Esophagus (tissue), 2 donors: ENCODE data around the gene PRSS50. TPM values are rescaled to one million over a fixed set of nuclear protein-coding genes. Genes with fewer than 3 reads are reported as not detected.

Source experiments
- H3K27ac ChIP-seq, 2 donors: one replicate each; pipeline ENCODE4 v1.5.1; 2013; ENCODE audit warnings: low read depth in 2 of 2, mild to moderate bottlenecking in 2 of 2, inconsistent platforms in 1 of 2, low read length in 1 of 2, moderate library complexity in 1 of 2
- H3K27me3 ChIP-seq, 2 donors: one replicate each; pipeline ENCODE4 v1.6.1; 2013; ENCODE audit warnings: low read length in 2 of 2, control low read depth in 1 of 2, mild to moderate bottlenecking in 1 of 2; ENCODE audit not compliant: insufficient read depth in 2 of 2, control insufficient read depth in 1 of 2
- H3K36me3 ChIP-seq, 2 donors: one replicate each; pipeline ENCODE4 v1.6.1; 2013; ENCODE audit warnings: low read length in 1 of 2; ENCODE audit not compliant: control insufficient read depth in 2 of 2, insufficient read depth in 2 of 2
- H3K4me1 ChIP-seq, 2 donors: one replicate each; pipeline ENCODE4 v1.6.1; 2013; ENCODE audit warnings: low read length in 1 of 2; ENCODE audit not compliant: control insufficient read depth in 2 of 2, insufficient read depth in 2 of 2
- H3K4me3 ChIP-seq, 2 donors: one replicate each; pipeline ENCODE4 v1.5.1; 2013; ENCODE audit warnings: low read length in 2 of 2, mild to moderate bottlenecking in 2 of 2, low read depth in 1 of 2, moderate library complexity in 1 of 2
- H3K9me3 ChIP-seq, 2 donors: one replicate each; pipeline ENCODE4 v1.6.1; 2013; ENCODE audit warnings: mild to moderate bottlenecking in 2 of 2, low read depth in 1 of 2, low read length in 1 of 2, moderate library complexity in 1 of 2; ENCODE audit not compliant: control insufficient read depth in 2 of 2, insufficient read depth in 1 of 2
- WGBS, 2 donors: extraction: QIAGEN DNeasy Blood & Tissue Kit; methylation state at CpG; one replicate each; pipeline ENCODE4 v1.1.7; 2013; 5-methylcytosine and 5-hydroxymethylcytosine counted together
- polyA plus RNA-seq, 2 donors: library from polyadenylated mRNA; stranded (reverse); fragments of 200-250 nt; gene quantifications; one replicate each; pipeline ENCODE4 v1.2.3, GENCODE V29; 2013
- donor health status: healthy with polysubstance abuse.
- donor health status: Bipolar disorder and iron deficiency.

PRSS50 gene
- polyA plus RNA-seq, 2 donors = 0.06 TPM

DNA sequence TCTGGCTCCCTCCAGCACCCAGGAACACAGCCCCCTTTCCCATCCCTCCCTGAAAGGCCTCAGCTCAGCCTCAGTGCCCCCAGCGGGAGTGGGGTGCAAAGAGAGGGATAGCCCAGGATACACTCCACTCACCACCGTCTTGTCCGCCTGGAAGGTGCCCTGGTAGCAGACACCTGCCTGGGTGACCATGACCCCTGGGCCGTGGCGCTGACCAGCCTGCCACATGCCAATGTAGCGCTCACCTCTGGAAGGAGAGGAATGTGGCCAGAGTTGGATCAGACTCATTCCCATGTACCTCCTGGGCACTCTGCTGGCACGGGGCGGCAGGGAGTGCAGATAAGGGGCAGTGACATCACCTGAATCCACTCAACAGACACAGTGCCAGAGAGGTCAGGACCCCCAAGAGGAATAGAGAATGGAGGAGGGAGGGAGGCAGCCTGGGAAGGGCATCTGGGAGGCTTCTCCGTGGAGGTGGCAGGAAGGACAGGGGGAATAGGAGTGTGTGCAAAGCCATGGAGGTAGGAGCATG lies 37.3 kb downstream of the PRSS50 start:
- peaks cover 7 to 72% of the 10 kb centered on the region in 2 donors for H3K36me3 ChIP-seq
- no peak overlapping the region for H3K4me3 ChIP-seq
- no peaks in the 10 kb centered on the region for H3K27me3 ChIP-seq
- WGBS, 2 donors = 92% methylated on average over 9 of the region's 9 CpGs
- H3K27ac ChIP-seq = no peak overlapping the region
- peaks cover 0 to 2% of the 10 kb centered on the region in 2 donors for H3K4me1 ChIP-seq
- no peaks in the 10 kb centered on the region for H3K9me3 ChIP-seq

DNA sequence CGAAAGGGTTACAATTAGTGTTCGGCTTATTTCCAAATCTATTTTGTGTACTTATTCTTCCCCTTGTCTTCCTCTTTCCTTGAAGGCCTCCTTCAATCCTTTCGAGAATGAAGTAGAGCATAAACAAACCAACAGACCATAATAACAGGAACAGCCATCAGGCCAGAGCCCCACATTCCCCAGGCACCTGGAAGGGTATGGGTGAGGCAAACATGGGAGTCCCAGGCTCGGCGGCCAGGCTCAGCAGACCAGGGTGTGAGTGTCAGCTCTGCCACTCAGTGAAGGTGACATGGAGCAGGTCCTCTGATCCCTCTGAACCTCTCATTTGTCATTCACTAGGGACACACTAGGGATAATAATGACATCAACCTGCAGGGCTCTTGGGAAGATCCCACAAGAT lies 38.0 kb downstream of the PRSS50 start:
- H3K27ac ChIP-seq = no peak overlapping the region
- peaks cover 0 to 2% of the 10 kb centered on the region in 2 donors for H3K4me1 ChIP-seq
- H3K27me3 ChIP-seq = no peaks in the 10 kb centered on the region
- 84 to 85% methylated on average over 5 of the region's 5 CpGs for WGBS, 2 donors
- peaks cover 7 to 76% of the 10 kb centered on the region in 2 donors for H3K36me3 ChIP-seq
- no peaks in the 10 kb centered on the region for H3K9me3 ChIP-seq
- no peak overlapping the region for H3K4me3 ChIP-seq

DNA sequence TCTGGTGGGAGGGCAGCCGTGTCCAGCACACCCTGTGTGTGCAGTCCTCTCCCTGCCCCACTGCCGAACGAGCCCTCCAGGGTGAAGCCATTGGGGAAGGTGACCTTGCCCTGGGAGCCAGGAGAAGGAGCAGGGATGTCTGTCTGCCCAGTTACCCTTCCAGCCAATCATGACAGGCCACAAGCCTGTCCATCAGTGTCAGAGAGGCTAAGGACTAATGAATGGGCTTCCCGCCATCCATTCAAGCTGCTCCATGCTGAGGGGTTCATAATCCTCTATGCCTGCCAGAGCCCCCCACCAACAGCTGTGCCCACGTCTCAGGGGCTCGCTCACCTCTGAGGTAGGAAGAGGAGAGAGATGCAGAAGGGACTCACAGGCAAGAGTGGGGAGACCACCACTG lies 39.4 kb downstream of the PRSS50 start:
- H3K27me3 ChIP-seq = no peaks in the 10 kb centered on the region
- H3K9me3 ChIP-seq = no peaks in the 10 kb centered on the region
- no peak overlapping the region for H3K27ac ChIP-seq
- peaks cover 17 to 80% of the 10 kb centered on the region in 2 donors for H3K36me3 ChIP-seq
- peaks cover 0 to 2% of the 10 kb centered on the region in 2 donors for H3K4me1 ChIP-seq
- 94 to 99% methylated on average over 6 of the region's 6 CpGs for WGBS, 2 donors
- no peak overlapping the region for H3K4me3 ChIP-seq

DNA sequence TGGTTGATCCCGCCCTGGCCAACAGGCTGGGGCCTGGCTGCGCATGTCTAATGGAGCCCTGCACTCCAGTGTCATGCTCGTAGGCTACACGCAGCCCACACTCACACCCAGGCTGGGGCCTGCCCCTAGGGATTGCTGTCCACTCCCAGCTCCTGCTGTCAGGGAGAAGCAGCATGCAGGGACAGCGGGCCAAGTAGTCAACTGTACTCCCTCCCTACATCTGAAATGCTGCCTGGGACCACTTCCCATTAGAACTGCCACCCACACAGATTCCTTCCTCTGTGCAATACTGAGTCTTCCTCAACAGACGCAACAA lies 40.3 kb downstream of the PRSS50 start:
- Histone ChIP-seq H3K4me3 (no peak overlapping the region), H3K9me3 (no peaks in the 10 kb centered on the region), H3K27me3 (no peaks in the 10 kb centered on the region), H3K27ac (no peak overlapping the region), H3K36me3 (peaks cover 17 to 77% of the 10 kb centered on the region in 2 donors), H3K4me1 (peaks cover 0 to 2% of the 10 kb centered on the region in 2 donors)
- WGBS, 2 donors = 57 to 59% methylated on average over 6 of the region's 6 CpGs

DNA sequence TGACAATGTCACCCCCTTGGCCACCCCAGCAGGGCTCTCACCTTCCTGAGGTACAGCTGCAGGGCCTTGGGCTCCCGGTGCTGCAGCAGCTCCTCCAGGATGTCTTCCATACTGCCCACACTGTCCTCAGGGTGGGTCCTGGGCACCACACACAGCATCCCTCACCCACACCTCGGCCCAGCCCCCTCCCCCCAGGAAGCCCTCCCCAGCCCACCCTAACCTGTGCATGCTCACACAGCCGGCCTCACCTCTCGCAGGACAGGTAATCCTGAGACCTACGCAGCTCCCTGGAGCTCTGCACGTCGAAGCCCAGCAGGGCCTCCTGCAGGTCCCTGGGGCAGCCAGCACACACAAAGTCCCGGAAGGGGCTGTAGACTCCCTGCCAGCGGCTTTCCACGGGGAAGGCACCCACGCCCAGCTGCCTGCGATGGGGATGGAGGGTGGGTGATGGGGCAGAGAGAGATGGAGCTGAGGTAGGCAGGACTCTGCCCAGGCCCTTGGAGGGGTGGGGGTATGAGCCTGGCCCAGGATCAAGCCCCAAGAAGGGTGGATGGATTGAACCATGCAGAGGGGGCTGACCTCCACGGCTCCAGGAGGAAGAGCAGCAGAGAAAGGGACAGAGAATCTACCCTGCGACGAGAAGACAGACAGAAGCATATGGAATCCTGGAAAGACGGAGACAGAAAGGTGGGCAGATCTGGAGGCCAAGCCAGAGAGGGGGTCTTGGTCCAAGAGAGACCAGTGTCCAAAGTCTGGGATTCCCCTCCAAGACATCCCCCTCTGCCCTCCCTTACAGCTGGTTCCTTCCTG lies 40.9 kb downstream of the PRSS50 start:
- 76 to 81% methylated on average over 16 of the region's 16 CpGs for WGBS, 2 donors
- Histone ChIP-seq H3K9me3 (no peaks in the 10 kb centered on the region), H3K27me3 (no peaks in the 10 kb centered on the region), H3K4me3 (no peak overlapping the region), H3K36me3 (peaks cover 17 to 76% of the 10 kb centered on the region in 2 donors), H3K4me1 (peaks cover 0 to 2% of the 10 kb centered on the region in 2 donors), H3K27ac (no peak overlapping the region)

DNA sequence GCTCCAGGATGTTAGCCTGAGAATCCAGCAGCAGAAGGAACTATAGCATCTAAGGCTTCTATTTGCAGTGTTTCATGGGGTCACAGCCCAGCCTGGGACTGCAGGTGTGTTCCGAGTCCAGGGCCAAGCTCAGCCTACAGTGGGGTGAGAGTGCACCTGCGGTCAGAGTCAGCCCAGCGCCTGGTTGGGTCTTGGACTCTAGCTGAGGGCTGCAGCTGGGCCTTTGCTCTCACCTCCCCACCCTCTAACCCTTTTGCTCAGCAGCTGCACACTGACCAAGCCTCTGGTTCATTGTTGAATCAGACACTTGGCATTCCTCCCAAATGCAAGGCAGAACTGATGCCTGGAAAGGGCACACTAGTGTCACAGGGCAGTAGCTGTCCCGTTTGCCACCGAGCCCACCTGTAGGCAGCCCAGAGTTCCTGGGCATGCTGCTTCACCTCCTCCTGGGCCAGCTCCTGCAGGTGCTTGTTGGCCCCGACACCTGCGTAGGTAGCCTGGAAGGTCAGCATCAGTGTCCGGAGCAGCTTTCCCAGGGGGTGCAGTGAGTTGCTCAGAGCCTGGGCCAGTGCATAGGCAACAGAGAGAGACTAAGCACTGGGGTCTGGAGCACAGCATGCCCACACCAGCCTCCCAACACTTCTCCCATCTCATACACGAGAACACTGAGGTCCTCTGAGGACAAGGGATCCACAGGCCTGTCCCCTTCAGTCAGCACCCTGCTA lies 41.7 kb downstream of the PRSS50 start:
- peaks cover 17 to 76% of the 10 kb centered on the region in 2 donors for H3K36me3 ChIP-seq
- H3K4me3 ChIP-seq = no peak overlapping the region
- 84 to 86% methylated on average over 9 of the region's 9 CpGs for WGBS, 2 donors
- no peak overlapping the region for H3K27ac ChIP-seq
- no peaks in the 10 kb centered on the region for H3K9me3 ChIP-seq
- H3K27me3 ChIP-seq = no peaks in the 10 kb centered on the region
- H3K4me1 ChIP-seq = peaks cover 0 to 2% of the 10 kb centered on the region in 2 donors

DNA sequence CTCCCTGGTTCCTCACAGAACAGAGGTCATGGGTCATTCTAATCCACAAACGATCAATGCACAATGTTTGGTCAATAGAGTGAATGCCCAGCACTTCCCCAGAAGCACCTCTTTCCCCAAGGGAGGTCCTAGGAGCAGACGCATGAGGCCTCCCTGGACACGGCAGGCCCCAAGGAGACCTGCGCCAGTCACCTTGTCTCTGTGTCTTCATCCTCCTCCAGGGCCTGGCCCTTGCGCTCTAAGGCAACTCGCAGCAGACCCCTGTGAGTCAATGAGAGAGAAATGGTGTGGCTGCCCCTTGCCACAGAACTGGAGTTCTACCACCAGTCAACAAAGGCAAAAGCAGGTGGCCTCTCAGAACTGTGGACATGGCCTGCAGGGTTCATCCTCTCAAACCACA lies 42.2 kb downstream of the PRSS50 start:
- Histone ChIP-seq H3K27me3 (no peaks in the 10 kb centered on the region), H3K36me3 (peaks cover 17 to 78% of the 10 kb centered on the region in 2 donors), H3K4me3 (no peak overlapping the region), H3K27ac (no peak overlapping the region), H3K9me3 (no peaks in the 10 kb centered on the region), H3K4me1 (peaks cover 0 to 2% of the 10 kb centered on the region in 2 donors)
- 94 to 95% methylated on average over 6 of the region's 6 CpGs for WGBS, 2 donors

DNA sequence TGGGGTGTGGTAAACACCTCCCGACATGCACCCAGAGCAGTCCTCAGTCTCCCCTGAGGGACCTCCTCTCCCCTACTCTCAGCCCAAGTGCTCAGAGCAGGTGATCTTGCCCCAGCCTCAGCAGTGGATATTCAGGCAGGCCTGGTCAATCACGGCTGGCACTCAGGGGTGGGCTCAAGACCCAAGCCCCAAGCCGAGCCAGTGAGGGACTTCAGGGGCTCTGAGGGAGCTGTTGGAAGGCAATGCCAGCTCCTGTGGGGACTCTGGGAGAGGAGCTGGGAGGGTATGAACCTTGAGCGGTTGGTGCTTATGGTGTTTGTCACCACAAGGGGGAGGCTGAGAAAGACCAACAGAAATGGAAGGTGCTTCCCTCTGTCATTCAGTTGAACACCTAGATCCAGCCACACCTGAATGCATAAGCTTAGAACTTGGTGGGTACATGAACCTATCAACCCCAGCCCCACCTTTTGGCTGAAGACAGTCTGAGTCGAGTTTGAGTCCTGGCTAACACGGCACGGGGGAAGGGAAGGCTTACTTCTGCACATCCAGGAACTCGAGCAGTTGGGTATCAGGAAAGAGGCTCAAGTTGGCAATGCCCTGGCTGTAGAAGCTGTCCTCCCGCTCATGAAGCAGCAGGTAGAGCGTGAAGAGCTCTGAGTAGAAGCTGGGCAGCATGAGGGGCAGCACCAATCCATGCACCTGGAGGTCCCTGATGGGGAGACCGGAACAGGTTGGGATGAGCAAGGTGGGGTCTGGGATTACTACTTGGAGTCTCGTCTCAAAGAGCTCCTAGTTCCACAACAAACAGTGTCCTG lies 43.4 kb downstream of the PRSS50 start:
- no peak overlapping the region for H3K27ac ChIP-seq
- no peaks in the 10 kb centered on the region for H3K9me3 ChIP-seq
- no peaks in the 10 kb centered on the region for H3K27me3 ChIP-seq
- peaks cover 17 to 72% of the 10 kb centered on the region in 2 donors for H3K36me3 ChIP-seq
- no peak overlapping the region for H3K4me3 ChIP-seq
- 89 to 93% methylated on average over 12 of the region's 12 CpGs for WGBS, 2 donors
- H3K4me1 ChIP-seq = peaks cover 0 to 2% of the 10 kb centered on the region in 2 donors
